Progenitor cell of endocrine pancreas (in vitro differentiated cells): ENCODE measurements around the gene CCDC178. TPM values are rescaled to one million over a fixed set of nuclear protein-coding genes. Genes with fewer than 3 reads are reported as not detected.
"Not testable (repeated sequence)": the region's sequence is repeated elsewhere in the genome, so short reads cannot be mapped to it uniquely, and the experiment has no call there.

Experiments
- DNase-seq: peaks from one replicate; pipeline ENCODE4 v3.0.0; 2021; ENCODE audit warnings: low spot score; ENCODE audit not compliant: unreplicated experiment
- H3K27ac Mint-ChIP-seq: 2 replicates; pipeline ENCODE4 v1.8.0; 2021; ENCODE audit warnings: mild to moderate bottlenecking, moderate library complexity, mixed read lengths
- H3K27me3 Mint-ChIP-seq: 2 replicates; pipeline ENCODE4 v1.8.0; 2021; ENCODE audit warnings: mixed read lengths
- H3K36me3 Mint-ChIP-seq: 2 replicates; pipeline ENCODE4 v1.8.0; 2022; ENCODE audit warnings: mixed read lengths; ENCODE audit not compliant: insufficient read depth
- H3K4me1 Mint-ChIP-seq: 2 replicates; pipeline ENCODE4 v1.8.0; 2021; ENCODE audit warnings: low read depth, mixed read lengths
- H3K4me3 Mint-ChIP-seq: 2 replicates; pipeline ENCODE4 v1.8.0; 2021; ENCODE audit warnings: low read depth, mild to moderate bottlenecking, moderate library complexity, mixed read lengths
- H3K9me3 Mint-ChIP-seq: 2 replicates; pipeline ENCODE4 v1.8.0; 2021; ENCODE audit warnings: low read depth, mixed read lengths
- total RNA-seq: library from RNA; stranded (reverse); gene quantifications from 2 replicates; pipeline ENCODE4 v1.2.1, GENCODE V29; 2021
- TF ChIP-seq, protein P1 (sequence below): fragments of 200-600 bp; sonication (generic); IDR thresholded peaks from one replicate; pipeline ENCODE4 v1.5.0; 2021; ENCODE audit warnings: antibody characterized with exemption, mild to moderate bottlenecking; ENCODE audit not compliant: unreplicated experiment

CCDC178 gene
- total RNA-seq, 1 donor from 2014 or later: not detected

DNA sequence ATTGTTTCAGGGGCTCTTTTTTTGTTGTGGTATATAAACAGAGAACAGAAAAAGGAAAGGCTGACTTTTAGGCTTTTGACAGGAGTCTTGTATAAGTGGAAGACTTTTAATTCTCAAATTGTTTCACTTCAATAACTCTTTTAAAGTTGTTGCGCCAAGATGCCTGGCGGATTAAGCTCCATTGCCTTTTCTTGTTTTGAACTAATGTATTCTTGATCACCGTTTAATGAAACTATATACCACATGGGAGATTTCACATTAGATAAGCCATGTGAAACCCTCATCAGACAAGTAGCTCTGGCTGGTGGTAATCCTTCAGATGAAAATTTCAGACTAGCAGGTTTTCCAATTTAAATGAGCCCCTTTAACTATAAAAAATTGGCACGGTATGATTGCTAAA, 257.4 kb downstream of the CCDC178 start:
- no peaks in the 10 kb centered on the region for H3K36me3 Mint-ChIP-seq
- TF ChIP-seq, protein P1, sequence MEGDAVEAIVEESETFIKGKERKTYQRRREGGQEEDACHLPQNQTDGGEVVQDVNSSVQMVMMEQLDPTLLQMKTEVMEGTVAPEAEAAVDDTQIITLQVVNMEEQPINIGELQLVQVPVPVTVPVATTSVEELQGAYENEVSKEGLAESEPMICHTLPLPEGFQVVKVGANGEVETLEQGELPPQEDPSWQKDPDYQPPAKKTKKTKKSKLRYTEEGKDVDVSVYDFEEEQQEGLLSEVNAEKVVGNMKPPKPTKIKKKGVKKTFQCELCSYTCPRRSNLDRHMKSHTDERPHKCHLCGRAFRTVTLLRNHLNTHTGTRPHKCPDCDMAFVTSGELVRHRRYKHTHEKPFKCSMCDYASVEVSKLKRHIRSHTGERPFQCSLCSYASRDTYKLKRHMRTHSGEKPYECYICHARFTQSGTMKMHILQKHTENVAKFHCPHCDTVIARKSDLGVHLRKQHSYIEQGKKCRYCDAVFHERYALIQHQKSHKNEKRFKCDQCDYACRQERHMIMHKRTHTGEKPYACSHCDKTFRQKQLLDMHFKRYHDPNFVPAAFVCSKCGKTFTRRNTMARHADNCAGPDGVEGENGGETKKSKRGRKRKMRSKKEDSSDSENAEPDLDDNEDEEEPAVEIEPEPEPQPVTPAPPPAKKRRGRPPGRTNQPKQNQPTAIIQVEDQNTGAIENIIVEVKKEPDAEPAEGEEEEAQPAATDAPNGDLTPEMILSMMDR: no peak
- no peak for DNase-seq
- H3K4me1 Mint-ChIP-seq: peaks cover 1% of the 10 kb centered on the region
- no peak overlapping the region for H3K4me3 Mint-ChIP-seq
- H3K27me3 Mint-ChIP-seq: peaks cover 7% of the 10 kb centered on the region
- no peak overlapping the region for H3K27ac Mint-ChIP-seq
- H3K9me3 Mint-ChIP-seq: no peaks in the 10 kb centered on the region

DNA sequence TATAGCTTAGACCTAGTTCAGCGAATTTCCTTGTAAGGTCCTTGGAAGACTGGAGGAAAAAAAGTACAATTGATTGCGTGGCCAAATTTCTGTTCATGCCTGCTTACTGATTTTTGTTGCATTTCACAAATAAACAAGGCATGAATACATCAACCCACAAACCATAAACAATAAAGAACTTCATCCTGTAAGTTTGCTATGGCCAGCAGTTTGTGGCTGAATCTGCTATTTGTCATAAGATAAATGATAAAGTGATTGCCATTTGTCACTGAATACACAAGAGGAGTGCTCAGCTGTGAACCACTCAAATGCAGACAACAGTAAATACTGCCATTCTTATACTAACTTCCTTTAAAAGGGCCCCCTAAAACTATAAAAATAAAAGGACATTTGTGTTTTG, 259.5 kb downstream of the CCDC178 start:
- peaks cover 1% of the 10 kb centered on the region for H3K4me1 Mint-ChIP-seq
- H3K27ac Mint-ChIP-seq: no peak overlapping the region
- H3K9me3 Mint-ChIP-seq: no peaks in the 10 kb centered on the region
- peaks cover 6% of the 10 kb centered on the region for H3K27me3 Mint-ChIP-seq
- no peak for DNase-seq
- no peaks in the 10 kb centered on the region for H3K36me3 Mint-ChIP-seq
- H3K4me3 Mint-ChIP-seq: no peak overlapping the region
- TF ChIP-seq, protein P1: no peak

DNA sequence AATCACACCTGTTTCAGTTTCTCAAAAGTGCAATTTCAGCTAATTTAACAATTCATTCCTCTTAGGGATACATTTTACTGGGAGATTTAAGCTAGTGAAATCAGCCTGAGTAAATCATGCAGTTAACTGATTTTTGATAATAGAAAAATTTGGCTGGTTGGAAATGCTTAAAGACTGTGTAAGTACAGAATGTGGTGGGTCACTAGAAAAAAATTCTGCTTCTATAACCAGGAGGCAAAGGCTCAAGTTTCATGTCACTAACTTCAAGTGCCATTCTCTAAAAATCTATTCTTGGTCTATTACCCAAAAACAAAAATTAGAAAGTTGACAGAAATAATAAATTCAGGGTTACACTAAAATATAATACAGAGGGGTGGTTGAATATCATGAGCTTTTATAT, 271.3 kb downstream of the CCDC178 start:
- Mint-ChIP-seq H3K36me3 (no peaks in the 10 kb centered on the region), H3K4me1 (peaks cover 5% of the 10 kb centered on the region), H3K9me3 (no peaks in the 10 kb centered on the region), H3K4me3 (no peak overlapping the region), H3K27ac (no peak overlapping the region), H3K27me3 (peaks cover 6% of the 10 kb centered on the region)
- TF ChIP-seq, protein P1: no peak
- DNase-seq: no peak

DNA sequence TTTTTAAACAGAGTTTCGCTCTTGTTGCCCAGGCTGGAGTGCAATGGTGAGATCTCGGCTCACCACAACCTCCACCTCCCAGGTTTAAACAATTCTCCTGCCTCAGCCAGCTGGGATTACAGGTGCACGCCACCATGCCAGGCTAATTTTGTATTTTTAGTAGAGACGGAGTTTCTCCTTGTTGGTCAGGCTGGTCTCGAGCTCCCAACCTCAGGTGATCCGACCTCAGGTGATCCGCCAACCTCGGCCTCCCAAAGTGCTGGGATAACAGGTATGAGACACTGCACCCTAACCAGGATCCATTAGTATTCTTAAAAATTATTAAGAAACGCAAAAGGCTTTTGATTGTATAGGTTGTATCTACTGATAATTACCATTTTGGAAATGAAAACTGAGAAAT, 276.4 kb downstream of the CCDC178 start:
- not testable (repeated sequence) for H3K4me1 Mint-ChIP-seq, H3K27me3 Mint-ChIP-seq, DNase-seq, H3K9me3 Mint-ChIP-seq, H3K27ac Mint-ChIP-seq, H3K36me3 Mint-ChIP-seq, H3K4me3 Mint-ChIP-seq

DNA sequence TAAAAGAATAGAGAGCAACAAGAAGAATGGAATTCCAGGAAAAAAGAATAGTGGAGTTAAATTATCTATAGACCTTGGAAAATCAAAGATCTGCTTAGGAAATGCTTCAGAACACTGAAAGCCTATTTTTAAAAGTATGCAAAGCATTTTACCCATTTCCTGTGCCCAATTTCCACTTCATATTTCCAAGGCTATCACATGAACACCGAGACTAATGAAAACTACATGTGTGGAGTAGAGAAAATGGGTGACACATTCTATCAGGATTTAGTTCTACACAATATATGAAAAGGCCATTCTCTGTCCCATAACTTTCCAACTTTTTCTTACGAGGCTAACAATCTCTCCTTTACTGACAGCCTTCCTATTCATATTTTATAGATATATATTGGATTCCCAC, 279.4 kb downstream of the CCDC178 start:
- no peak overlapping the region for H3K27ac Mint-ChIP-seq
- no peaks in the 10 kb centered on the region for H3K36me3 Mint-ChIP-seq
- peaks cover 15% of the 10 kb centered on the region for H3K4me1 Mint-ChIP-seq
- H3K27me3 Mint-ChIP-seq: no peaks in the 10 kb centered on the region
- H3K4me3 Mint-ChIP-seq: no peak overlapping the region
- no peaks in the 10 kb centered on the region for H3K9me3 Mint-ChIP-seq
- no peak for DNase-seq
- TF ChIP-seq, protein P1: no peak

DNA sequence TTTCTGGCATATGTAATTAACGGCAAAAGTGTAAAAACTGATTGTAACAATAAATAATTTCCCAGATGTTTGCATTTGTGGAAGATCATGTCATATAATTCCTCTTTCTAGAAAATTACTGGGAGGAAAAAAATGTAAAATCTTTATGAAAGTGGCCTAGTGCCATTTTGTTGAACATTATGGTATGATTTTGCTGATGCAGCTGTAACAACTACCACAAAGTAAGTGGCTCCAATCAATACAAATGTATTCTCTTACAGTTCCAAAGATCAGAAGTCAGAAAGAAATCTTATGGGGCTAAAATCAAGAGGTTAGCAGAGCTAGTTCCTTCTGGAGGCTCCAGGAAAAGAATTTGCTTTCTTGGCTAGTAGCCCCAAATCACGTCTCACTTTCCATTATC, 281.4 kb downstream of the CCDC178 start:
- no peak for DNase-seq
- Mint-ChIP-seq H3K27me3 (no peaks in the 10 kb centered on the region), H3K36me3 (no peaks in the 10 kb centered on the region), H3K9me3 (no peaks in the 10 kb centered on the region), H3K4me1 (peaks cover 15% of the 10 kb centered on the region), H3K27ac (no peak overlapping the region), H3K4me3 (no peak overlapping the region)
- TF ChIP-seq, protein P1: no peak
